Sigmoid colon (tissue), 7 donors: ENCODE data around the gene LHX2. TPM values are rescaled to one million over a fixed set of nuclear protein-coding genes. Genes with fewer than 3 reads are reported as not detected.
"Not testable (repeated sequence)": the region's sequence is repeated elsewhere in the genome, so short reads cannot be mapped to it uniquely, and the experiment has no call there.

ENCODE experiments used
- DNase-seq: peaks from one replicate; pipeline ENCODE4 v3.0.0-alpha.2; 2019
- H3K27ac ChIP-seq, 4 donors: fragments of 200-600 bp; sonication (generic); one replicate each; pipeline ENCODE4 v1.5.1; 2016 to 2019; ENCODE audit warnings: mild to moderate bottlenecking in 1 of 4
- H3K27me3 ChIP-seq, 3 donors: fragments of 200-600 bp; sonication (generic); one replicate each; pipeline ENCODE4 v1.5.1; 2019; ENCODE audit warnings: mild to moderate bottlenecking in 1 of 3
- H3K36me3 ChIP-seq, 4 donors: fragments of 200-600 bp; sonication (generic); one replicate each; pipeline ENCODE4 v1.5.1; 2016 to 2019
- H3K4me1 ChIP-seq, 4 donors: fragments of 200-600 bp; sonication (generic); one replicate each; pipeline ENCODE4 v1.5.1; 2017 to 2019
- H3K4me3 ChIP-seq, 4 donors: fragments of 200-600 bp; sonication (generic); one replicate each; pipeline ENCODE4 v1.5.1; 2017 to 2019; ENCODE audit warnings: mild to moderate bottlenecking in 2 of 4, moderate library complexity in 1 of 4
- H3K9me3 ChIP-seq, 4 donors: fragments of 200-600 bp in 3 of 4; sonication (generic) in 3 of 4; one replicate each; pipeline versions ENCODE4 v1.5.1 to v1.6.1; 2013 to 2019
- EP300 ChIP-seq, 4 donors: sonication (generic); formaldehyde crosslinking; IDR thresholded peaks; one replicate each; pipeline ENCODE4 v1.6.1; 2017; ENCODE audit warnings: antibody characterized with exemption in 4 of 4
- POLR2A ChIP-seq, 2 donors: fragments of 450-650 bp; IDR thresholded peaks; one replicate each; pipeline ENCODE4 v1.6.1; 2016; ENCODE audit warnings: antibody characterized with exemption in 2 of 2, mild to moderate bottlenecking in 2 of 2, moderate library complexity in 2 of 2
- POLR2AphosphoS5 ChIP-seq, 4 donors: sonication (generic); formaldehyde crosslinking; IDR thresholded peaks; one replicate each; pipeline ENCODE4 v1.6.1; 2017; ENCODE audit warnings: antibody characterized with exemption in 4 of 4
- WGBS, 2 donors: extraction: QIAGEN DNeasy Blood & Tissue Kit; methylation state at CpG; one replicate each; pipeline ENCODE4 v1.1.7; 2013; 5-methylcytosine and 5-hydroxymethylcytosine counted together
- intact Hi-C: fragments of 100-400 bp; cut with DNase I; formaldehyde crosslinking; loops from one replicate; pipeline ENCODE4 v1.15.1; 2023
- polyA plus RNA-seq, 3 donors: library from polyadenylated mRNA; stranded (reverse); fragments of 200-250 nt; gene quantifications; one replicate each; pipeline ENCODE4 v1.2.3, GENCODE V29; 2013
- total RNA-seq, 4 donors: library from RNA; depleted of rRNA; stranded (reverse); fragments of >200 nt; gene quantifications; one replicate each; pipeline ENCODE4 v1.1.0, GENCODE V29; 2016
- TF ChIP-seq, protein P1 (sequence below), 4 experiments: fragments of 450-650 bp in 3 of 4; fragments of 200-600 bp in 1 of 4; IDR thresholded peaks; one replicate each; pipeline ENCODE4 v1.5.1; 2016 to 2019; ENCODE audit warnings: antibody characterized with exemption in 4 of 4, mild to moderate bottlenecking in 3 of 4, moderate library complexity in 2 of 4
- donor health status: healthy with polysubstance abuse.
- donor health status: Bipolar disorder and iron deficiency.
- donor health status: healthy.

LHX2 gene
- total and polyA plus RNA-seq, 7 donors: 3.3 TPM; not detected in 6

GRCh38 chr9:123973590-123974223, 37.9 kb upstream of the LHX2 start:
- Histone ChIP-seq H3K36me3 (no peaks in the 10 kb centered on the region), H3K27me3 (peaks cover 0 to 13% (median 10%) of the 10 kb centered on the region in 3 donors), H3K4me3 (no peak overlapping the region), H3K4me1 (no peaks in the 10 kb centered on the region), H3K27ac (no peak overlapping the region), H3K9me3 (no peaks in the 10 kb centered on the region)
- intact Hi-C loops: no loop called here
- 90 to 93% methylated on average over 9 of the region's 9 CpGs for WGBS, 2 donors
- TF ChIP-seq EP300 (IDR thresholded peaks at IDR 0.05) (no peak), POLR2AphosphoS5 (IDR thresholded peaks at IDR 0.05) (no peak), POLR2A (IDR thresholded peaks at IDR 0.05) (no peak)
- TF ChIP-seq, protein P1, sequence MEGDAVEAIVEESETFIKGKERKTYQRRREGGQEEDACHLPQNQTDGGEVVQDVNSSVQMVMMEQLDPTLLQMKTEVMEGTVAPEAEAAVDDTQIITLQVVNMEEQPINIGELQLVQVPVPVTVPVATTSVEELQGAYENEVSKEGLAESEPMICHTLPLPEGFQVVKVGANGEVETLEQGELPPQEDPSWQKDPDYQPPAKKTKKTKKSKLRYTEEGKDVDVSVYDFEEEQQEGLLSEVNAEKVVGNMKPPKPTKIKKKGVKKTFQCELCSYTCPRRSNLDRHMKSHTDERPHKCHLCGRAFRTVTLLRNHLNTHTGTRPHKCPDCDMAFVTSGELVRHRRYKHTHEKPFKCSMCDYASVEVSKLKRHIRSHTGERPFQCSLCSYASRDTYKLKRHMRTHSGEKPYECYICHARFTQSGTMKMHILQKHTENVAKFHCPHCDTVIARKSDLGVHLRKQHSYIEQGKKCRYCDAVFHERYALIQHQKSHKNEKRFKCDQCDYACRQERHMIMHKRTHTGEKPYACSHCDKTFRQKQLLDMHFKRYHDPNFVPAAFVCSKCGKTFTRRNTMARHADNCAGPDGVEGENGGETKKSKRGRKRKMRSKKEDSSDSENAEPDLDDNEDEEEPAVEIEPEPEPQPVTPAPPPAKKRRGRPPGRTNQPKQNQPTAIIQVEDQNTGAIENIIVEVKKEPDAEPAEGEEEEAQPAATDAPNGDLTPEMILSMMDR (IDR thresholded peaks at IDR 0.05): no peak
- no peak for DNase-seq

GRCh38 chr9:123974471-123974870, 37.1 kb upstream of the LHX2 start:
- Histone ChIP-seq H3K27me3 (peaks cover 0 to 15% (median 13%) of the 10 kb centered on the region in 3 donors), H3K4me3 (no peak overlapping the region), H3K9me3 (no peaks in the 10 kb centered on the region), H3K27ac (no peak overlapping the region), H3K36me3 (no peaks in the 10 kb centered on the region), H3K4me1 (no peaks in the 10 kb centered on the region)
- no peak for DNase-seq
- WGBS, 2 donors: 74 to 78% methylated on average over 12 of the region's 12 CpGs
- intact Hi-C loops: no loop called here
- no peak for TF ChIP-seq POLR2AphosphoS5 (IDR thresholded peaks at IDR 0.05)
- TF ChIP-seq, protein P1 (IDR thresholded peaks at IDR 0.05): no peak

- 73 to 81% methylated on average over 3 of the region's 3 CpGs for WGBS, 2 donors
- TF ChIP-seq EP300 (IDR thresholded peaks at IDR 0.05) (no peak), POLR2AphosphoS5 (IDR thresholded peaks at IDR 0.05) (no peak), POLR2A (IDR thresholded peaks at IDR 0.05) (no peak)
- TF ChIP-seq, protein P1 (IDR thresholded peaks at IDR 0.05): no peak
- no peaks in the 10 kb centered on the region for H3K36me3 ChIP-seq
- intact Hi-C loops: no loop called here
- no peaks in the 10 kb centered on the region for H3K4me1 ChIP-seq
- no peak overlapping the region for H3K4me3 ChIP-seq
- no peak for DNase-seq
- no peak overlapping the region for H3K27ac ChIP-seq
- peaks cover 1 to 17% (median 3%) of the 10 kb centered on the region in 3 donors for H3K27me3 ChIP-seq
- H3K9me3 ChIP-seq: no peaks in the 10 kb centered on the region
Measured at GRCh38 chr9:123975871-123976270, 35.7 kb upstream of the LHX2 start.

DNA sequence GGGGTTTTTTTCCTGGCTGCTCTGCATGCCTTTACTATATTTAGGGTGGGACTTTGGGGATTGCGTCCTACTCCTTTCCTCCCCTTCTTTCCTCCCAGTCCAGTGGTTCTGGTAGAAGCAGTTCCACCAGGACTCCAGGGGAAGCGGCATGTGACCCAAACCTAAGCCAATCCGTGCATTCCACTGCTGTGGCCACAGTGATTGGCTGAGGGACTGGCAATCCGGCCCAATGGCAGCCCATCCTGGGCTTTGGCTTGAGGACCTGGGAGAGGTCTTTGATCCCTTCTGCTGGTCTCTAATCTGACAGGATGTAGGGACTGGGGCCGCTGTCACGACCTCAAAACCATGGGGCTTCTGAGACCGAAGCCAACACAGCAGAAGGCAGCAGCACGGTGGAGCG, 35.0 kb upstream of the LHX2 start:
- H3K4me1 ChIP-seq, H3K4me3 ChIP-seq, H3K27ac ChIP-seq, intact Hi-C loops, H3K9me3 ChIP-seq, H3K36me3 ChIP-seq, DNase-seq: not testable (repeated sequence)
- WGBS, 2 donors: 80 to 91% methylated on average over 4 of the region's 9 CpGs
- peaks cover 3 to 17% (median 4%) of the 10 kb centered on the region in 3 donors for H3K27me3 ChIP-seq

GRCh38 chr9:123978981-123979380, 32.6 kb upstream of the LHX2 start:
- WGBS, 2 donors: 86 to 92% methylated on average over 4 of the region's 5 CpGs

More at GRCh38 chr9:123978981-123979380, 32.6 kb upstream of the LHX2 start:
- no peak overlapping the region for H3K27ac ChIP-seq
- no peaks in the 10 kb centered on the region for H3K36me3 ChIP-seq
- H3K27me3 ChIP-seq: peaks cover 3 to 17% (median 4%) of the 10 kb centered on the region in 3 donors
- no peak for DNase-seq
- no peak overlapping the region for H3K4me3 ChIP-seq
- TF ChIP-seq, protein P1 (IDR thresholded peaks at IDR 0.05): no peak
- TF ChIP-seq POLR2AphosphoS5 (IDR thresholded peaks at IDR 0.05) (no peak), EP300 (IDR thresholded peaks at IDR 0.05) (no peak), POLR2A (IDR thresholded peaks at IDR 0.05) (no peak)
- intact Hi-C loops: no loop called here
- H3K4me1 ChIP-seq: no peaks in the 10 kb centered on the region
- H3K9me3 ChIP-seq: no peaks in the 10 kb centered on the region
